Stimulated activated CD4-positive, alpha-beta T cell treated with anti-CD3 and anti-CD28 coated beads, TNF-alpha, amount 100 ng/mL, for 24 hours (primary cell): Measurements from ENCODE around the gene PRMT7.

Experiments used
- DNase-seq, 3 experiments: peaks; one replicate each; pipeline ENCODE4 v3.0.0-alpha.2; 2020; ENCODE audit warnings: low read depth in 3 of 3

Gene PRMT7

DNA sequence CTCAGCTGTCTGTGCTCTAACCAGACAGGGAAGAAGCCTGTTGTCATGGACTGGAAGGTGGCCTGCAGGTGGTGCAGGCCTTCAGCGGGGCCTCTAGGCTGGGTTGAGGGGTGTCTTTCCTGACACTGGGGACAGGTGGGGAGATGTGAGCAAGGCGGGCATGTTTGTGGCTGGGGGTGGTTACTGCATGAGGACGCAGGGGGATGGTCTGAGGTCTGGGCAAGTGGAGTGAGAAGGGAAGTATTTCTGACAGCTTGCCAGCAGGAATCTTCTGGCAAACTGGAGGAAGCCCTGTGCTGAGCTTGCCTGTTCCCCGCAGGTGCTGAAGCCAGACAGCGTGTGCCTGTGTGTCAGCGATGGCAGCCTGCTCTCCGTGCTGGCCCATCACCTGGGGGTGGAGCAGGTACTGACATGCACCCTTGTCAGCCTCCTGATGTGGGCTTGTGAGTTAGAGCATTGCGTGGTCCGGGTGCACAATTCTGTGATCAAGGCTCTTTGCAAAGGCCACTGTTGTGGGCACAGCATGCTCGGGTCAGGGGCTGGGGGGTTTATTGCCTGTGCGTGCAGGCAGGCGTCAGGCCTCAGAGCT is 36.2 kb downstream of the PRMT7 start:
- DNase-seq = no peak

DNA sequence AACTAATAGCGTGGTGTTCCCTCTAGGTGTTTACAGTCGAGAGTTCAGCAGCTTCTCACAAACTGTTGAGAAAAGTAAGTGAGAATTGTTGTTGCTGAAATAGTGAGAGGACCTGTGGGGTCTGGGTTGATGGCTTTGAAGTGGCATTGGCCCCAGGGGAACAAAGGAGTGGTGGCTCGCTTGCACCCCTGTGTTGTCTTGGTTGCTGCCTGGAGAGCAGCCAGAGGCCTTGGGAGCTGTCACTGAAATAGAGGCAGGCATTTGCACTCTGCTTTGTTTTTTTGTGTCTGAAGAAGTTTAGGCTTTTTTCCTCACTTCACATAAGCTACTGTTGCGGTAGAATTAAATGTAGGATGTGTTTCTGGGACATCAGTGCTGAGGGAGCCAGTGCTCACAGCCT is 36.8 kb downstream of the PRMT7 start:
- no peak for DNase-seq

DNA sequence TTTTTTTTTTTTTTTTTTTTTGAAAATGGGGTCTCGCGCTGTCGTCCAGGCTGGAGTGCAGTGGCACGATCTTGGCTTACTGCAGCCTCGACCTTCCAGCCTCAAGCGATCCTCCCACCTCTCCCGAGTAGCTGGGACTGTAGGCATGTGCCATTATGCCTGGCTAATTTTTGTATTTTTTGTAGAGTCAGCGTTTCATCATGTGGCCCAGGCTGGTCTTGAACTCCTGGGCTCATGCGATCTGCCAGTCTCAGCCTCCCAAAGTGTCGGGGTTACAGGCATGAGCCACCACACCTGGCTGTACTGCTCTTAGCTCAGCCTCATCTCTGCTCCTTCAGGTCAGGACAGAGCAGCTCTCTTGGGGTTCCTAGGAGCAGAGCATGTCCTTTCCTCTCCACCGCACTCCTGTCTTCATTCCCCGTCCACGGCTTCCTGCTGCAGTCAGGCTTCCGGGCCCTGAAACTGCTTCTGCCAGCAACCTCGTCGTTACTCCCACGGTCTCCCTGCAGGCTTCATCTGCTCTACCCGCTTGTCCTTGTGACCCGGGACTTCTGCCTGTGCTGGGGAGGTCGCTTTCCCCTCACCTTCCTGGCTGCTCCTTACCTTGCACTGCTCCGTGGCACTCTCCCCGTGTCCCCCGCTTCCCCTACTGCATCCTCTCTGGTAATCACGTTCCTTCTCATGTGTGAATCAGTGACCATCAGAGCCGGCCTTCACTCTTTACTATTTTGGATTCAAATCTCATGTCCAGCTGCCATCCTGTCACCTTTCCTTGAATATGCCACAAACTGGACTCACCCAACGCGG is 38.0 kb downstream of the PRMT7 start:
- DNase-seq = no peak

DNA sequence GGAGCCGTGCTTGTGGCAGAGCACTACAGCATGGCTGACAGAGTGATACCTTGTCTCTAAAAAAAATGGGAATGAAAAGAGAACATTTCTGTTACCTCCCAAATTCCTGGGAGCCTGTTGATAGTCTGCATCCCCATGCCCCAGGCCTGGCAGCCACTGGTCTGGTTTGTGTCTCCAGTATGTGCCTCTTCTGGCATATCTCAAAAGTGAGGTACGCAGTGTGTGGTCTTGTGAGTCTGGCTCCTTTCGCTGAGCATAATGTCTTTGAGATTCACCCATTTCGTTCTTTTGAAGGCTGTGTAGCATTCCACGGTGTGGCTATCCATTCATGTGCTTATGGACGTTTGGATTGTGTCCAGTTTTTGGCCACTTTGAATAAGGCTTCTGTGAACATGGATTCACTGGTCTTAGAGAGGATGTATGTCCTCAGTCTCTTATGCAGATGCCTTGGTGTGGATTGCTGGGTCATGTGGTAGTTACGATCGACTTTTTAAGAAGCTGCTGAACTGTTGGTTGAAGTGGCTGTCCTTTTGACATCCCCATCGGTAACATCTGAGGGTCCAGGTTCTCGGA is 39.1 kb downstream of the PRMT7 start:
- no peak for DNase-seq

DNA sequence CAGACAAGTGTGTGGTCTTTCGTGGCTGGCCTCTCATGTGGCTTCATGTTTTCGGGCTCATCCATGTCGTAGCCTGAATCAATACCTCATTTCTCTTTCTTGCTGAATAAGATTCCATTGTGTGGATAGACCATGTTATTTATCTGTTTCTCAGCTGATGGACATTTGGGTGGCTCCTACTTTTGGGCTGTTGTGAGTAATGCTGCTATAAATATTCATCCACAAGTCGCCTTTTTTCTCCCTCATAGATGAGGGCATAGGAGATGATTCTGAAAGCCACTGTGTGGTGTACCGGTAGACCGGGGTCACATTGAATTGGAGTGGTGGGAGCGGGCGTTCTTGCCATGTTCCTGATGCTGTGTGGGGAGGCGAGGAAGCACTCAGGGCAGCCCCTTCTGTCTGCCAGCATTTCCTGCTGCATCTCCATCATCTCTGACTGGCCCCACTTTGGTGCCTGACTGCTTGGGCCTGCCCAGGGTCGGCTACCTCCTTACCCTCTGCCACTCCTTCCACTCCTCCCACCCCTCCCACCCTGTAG is 40.1 kb downstream of the PRMT7 start:
- no peak for DNase-seq

DNA sequence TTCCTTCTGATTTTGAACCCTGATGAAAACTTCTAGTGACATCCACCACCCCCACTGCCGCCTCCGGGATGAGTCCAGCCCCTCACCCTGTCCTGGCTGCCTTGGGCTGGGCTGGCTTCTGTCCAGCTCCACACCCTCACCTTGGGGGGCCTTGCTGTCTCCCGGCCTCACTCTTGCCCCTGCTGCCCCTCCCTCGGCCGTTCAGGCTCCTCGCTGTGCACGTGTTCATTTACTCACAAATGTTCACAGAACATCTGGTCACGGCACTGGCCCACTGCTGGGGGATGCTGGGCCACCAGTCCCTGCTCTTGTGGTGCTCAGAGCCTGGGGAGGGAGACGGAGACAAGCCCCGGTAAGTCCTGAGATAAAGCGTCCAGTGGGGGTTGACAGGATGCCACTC is 40.6 kb downstream of the PRMT7 start:
- no peak for DNase-seq

DNA sequence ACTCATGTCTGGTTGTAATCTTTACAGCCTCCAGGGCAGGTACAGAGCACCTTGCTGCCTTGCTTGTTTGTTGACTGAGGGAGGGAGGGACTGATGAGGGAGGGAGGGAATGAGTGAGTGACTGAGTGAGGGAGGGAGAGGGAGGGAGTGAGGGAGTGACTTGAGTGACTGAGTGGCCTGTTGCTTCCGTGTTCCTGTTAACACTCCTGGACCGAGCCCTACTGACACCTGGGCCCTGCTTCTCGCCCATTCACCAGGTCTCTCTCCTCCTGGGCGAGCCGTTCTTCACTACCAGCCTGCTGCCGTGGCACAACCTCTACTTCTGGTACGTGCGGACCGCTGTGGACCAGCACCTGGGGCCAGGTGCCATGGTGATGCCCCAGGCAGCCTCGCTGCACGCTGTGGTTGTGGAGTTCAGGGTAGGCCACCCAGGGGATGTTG is 41.2 kb downstream of the PRMT7 start:
- no peak for DNase-seq

DNA sequence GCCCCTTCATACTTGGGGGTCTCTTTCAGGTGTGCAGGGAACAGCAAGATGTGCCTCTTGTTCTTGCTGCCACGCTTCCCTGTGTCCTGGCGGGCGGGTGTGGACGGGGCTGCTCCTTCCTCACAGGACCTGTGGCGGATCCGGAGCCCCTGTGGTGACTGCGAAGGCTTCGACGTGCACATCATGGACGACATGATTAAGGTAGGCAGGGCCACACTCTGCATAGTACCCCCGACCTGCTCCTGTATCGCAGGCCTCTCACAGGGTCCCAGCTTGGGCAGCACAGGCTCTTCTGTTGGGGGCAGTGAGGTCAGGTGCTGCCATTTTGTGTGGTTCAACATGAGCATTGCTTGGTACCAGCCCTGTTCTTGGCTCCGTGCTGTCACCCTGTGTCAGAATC is 42.5 kb downstream of the PRMT7 start:
- DNase-seq = no peak

DNA sequence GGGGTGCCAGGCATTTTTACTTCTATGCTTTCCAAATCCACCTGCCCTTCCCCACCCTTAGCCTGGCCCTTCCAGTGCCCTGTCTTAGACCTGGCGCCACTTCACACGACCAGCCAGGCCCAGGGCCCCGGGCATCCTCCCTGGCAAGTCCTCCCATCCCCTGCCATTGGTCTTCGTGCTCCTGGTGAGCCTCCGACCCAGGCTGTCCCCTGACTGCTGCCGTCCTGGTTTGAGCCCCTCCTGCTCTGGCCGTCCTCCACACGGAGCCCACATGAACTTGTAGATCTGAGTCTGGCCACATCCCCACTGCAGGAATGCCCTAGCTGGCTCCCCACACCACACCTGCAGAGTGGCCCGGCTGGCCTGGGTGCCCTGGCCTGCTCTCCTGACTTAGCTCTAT is 44.0 kb downstream of the PRMT7 start:
- no peak for DNase-seq

DNA sequence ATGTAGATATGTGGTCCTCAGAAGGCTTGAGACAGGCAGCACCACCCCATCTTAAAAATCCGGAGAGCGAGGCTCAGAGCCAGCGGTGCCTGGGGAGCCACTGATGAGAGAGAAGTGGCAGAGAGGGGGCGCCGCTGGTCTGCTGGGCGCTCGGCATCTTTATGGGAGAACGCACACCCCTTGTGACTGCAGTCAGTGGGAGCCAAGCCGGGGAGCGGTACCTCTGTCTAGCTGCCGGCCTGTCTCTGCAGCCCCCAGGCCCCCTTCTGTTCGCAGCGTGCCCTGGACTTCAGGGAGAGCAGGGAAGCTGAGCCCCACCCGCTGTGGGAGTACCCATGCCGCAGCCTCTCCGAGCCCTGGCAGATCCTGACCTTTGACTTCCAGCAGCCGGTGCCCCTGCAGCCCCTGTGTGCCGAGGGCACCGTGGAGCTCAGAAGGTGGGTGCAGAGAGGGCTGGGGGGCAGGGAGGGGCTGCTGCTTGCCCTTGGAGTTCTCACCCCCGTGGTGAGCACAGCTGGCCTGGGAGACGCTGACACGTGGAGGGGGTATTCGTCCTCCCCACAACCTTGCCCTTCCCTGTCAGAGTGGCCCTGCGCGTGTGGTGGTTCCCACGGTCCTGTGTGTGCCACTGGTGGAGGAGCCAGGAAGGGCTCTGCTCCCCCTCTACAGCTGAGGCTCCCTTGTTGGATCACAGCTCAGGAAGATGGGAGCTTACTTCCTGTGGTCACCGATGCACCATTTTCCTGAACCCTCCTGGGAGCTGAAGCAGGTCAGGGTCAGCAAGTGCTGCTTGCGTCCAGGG is 44.8 kb downstream of the PRMT7 start:
- no peak for DNase-seq

DNA sequence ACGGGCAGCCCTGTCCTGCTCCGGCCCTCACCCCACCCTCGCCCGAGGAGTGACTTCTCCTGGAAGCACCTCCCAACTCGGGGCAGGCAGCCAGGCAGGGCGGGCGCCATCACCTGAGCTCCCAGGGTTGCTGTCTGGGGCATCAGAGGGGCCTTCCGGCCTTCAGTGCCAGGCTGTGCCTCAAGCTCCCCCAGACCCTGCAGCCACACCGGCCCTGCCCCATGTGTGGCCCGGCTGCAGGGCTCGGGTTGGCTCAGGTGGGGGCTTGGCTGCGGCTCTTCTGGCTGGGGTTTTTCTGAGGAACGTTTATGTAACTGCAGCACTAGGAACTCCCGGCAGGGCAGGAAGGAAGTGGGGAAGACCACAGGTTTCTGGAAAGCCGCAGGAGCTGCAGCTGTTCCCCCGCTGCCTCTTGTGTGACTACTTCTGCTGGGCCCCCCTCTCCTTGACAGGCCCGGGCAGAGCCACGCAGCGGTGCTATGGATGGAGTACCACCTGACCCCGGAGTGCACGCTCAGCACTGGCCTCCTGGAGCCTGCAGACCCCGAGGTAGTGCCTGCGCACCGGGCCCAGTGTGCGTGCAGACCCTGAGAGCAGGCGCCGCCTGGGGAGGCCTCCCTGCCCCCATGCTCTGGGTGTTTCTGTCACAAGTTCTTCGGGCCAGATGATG is 45.6 kb downstream of the PRMT7 start:
- DNase-seq = peak; percentile 27 to 70 (median 40)

DNA sequence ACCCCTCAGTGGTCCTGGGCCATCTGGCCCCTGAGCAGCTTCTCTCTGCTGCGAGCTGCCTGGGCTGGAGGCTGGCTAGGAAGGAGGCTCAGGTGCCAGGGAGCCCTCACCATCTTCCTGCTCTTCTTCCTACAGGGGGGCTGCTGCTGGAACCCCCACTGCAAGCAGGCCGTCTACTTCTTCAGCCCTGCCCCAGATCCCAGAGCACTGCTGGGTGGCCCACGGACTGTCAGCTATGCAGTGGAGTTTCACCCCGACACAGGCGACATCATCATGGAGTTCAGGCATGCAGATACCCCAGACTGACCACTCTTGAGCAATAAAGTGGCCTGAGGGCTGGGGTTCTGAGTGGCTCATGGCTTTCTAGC is 46.1 kb downstream of the PRMT7 start:
- no peak for DNase-seq

DNA sequence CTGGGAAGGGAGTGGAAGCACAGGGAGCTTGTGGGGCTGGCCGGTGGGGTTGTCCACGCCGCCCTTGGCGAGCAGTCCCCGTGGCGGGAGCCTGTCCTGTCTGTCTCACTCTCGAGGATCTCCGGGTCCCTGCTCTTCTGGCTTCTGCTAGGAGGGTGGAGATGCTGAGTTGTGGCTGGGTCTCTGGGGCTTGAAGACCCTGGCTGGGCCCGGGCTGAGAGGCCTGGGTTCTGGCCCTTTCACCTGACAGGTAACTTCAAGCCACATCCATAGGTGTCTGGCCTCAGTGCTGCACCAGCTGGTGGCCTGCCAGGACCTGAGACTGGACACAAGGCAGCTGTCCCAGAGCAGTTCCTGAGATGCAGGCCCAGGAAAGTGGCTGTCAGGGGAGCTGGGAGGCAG is 46.7 kb downstream of the PRMT7 start:
- DNase-seq = no peak

DNA sequence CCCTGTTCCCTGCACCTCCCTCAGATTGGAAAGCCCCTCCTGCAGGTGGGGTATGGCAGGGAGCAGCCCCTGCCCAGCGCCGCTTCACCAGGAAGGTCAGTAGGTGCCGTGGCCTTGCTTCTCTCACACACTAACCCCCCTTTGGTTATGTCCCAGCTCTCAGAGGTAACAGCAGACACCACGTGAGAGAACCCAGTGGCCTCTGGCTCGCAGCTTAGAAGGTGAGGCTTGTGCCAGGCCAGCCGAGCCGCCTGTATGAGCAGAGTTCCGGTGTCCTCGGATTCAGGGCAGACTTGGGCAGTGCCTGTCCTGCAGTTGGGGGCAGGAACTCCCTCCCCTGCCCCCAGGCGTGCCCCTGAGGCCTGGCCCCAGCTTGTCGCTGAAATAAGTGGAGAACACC is 47.1 kb downstream of the PRMT7 start:
- DNase-seq = no peak

DNA sequence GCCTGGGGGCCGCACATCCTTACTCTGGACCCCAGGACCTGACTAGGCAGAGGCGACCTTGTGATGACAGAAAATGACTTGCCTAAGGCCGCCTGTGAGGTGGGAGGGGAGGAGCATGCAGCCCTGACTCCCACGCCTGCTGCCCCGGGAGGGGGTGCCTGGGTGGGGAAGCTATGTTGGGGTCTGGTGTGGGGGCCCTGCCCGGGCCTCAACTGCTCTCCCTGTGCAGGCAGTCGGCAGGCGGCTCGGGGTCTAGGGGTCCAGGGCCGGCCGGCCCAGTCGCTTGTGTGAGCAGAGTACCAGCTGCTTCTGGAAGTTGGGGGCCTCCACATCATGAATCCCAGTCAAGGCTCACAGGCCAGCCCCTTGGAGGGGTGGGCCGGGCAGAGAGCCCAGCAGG is 48.1 kb downstream of the PRMT7 start:
- DNase-seq = no peak

DNA sequence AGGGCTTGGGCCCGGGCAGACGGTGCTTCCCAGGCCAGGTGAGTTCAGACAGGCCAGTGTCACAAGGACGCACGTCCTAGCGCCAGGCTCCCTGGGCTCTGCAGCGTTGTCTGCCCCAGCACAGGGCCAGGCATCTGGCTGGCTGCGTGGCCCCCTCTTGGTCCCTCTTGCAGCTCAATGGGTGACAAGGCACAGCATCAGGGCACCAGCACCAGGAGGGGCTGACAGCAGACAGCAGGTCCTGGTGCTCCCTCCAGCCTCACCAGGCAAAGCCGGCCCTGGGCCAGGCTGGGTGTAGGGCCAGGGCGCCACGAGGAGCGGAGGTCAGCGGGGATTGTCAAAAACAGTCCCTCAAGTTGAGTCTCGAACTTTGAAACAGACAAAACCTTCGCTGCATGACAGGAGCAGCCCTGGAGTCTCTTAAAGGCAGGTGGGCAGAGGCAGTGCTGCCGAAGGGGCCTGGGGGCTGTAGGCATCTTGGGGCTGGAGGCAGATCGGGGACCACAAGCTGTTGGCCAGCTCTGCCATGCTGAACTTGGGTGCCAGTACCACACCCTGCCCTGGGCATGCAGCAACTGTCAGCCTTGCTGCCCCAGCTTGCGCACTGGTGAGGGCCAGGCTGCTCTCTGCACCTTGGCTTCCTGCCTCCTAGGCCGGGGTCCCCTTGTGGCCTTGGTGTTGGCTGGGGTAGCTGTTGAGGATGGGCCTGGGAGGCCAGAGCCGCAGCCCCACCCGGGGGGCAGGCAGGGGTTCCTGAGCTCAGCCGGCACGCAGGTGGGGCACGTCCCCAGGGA is 48.8 kb downstream of the PRMT7 start:
- DNase-seq = no peak

DNA sequence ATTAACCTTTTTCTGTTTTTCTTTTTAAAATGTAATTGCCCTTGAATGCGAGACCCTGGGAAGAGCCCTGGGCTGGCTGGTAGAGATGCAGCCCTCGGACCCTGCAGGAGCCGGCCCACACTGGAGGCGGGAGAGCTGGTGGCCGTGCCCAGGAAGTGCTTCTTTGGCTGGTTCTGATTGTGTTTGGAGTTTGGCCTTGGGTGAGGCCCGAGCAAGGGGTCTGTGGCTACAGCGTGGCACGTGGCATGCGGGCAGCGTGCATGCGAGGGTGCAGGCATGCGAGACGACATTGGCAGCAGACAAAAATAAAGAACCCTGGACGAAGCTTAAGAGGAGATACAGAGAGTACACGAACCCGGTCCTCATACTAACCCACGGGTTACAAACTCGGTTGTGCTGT is 49.7 kb downstream of the PRMT7 start:
- DNase-seq = no peak

DNA sequence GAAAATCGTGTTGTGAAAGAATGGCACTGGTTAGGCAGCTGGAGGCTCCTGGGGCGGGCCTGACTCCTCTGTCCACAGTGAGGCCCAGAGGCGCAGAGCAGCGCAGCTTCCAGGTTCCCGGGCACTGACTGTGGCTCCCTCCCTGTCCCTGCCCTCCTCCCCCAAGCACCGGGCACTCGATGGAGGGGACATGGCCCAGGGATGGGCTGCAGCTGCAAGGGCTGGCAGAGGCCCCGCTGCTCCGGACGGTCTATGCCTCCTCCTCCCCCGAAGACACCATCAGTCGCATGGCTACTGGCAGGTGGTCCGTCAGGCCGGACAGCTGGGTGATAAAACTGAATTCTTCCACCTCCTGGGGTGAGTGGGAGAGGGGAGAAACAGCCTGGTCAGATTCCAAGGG is 50.1 kb downstream of the PRMT7 start:
- no peak for DNase-seq

DNA sequence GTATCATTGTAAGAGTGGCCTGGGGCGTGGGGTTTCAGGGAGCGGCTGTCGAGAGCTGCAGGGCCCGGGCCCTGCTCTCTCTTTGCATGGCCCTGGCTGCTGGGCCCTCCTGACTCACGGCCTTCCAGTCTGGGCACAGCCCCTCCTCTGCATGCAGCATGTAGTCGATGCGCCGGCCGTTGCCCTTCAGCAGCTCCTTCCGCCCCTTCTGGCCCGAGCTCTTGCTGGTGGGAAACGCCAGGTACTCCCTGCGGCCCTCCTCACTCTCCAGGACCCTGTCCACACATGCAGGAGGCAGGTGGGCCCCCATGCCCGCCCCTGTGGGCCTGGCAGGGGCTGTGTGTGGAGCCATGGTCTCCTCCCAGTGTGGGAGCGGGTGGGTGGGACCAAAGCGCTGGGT is 50.7 kb downstream of the PRMT7 start:
- DNase-seq = no peak

DNA sequence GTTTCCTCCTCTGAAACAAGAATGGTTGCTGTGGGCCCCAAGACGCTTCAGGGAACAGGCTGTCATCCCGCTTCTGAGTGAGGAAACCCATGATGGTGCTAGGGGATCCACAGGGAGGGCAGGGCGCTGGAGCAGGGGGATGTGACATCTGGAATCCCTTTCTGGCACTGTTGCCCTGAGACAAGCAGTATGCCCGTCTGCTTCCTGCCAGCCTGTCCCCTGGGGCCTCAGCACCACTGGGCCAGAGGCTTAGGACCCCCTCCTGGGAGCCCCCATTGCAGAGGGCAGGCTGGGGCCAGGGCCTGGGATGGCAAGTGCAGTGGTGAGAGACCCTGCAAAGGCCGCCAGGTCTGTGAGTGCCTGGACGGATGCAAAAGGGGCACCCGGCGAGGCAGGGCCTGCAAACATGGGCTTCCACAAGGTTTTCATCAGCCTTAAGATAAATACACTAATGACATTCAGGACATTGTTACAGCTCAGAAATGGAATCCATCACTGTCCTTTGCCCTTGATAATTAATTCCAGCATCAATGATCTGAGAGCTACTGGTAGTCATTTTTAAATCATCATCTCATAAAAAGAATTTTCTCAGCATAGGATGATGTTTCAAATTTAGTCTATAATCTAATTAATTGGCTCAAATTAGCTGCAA is 51.6 kb downstream of the PRMT7 start:
- no peak for DNase-seq
